H9 (cell line): ENCODE measurements around the gene BTLA. TPM values are rescaled to one million over a fixed set of nuclear protein-coding genes. Genes with fewer than 3 reads are reported as not detected.

Experiments used
- DNase-seq: peaks from one replicate; pipeline ENCODE4 v3.0.0-alpha.2; 2017
- H2AFZ ChIP-seq: one replicate; pipeline ENCODE4 v1.6.1; 2013; ENCODE audit warnings: mild to moderate bottlenecking, low read length, control low read depth, moderate library complexity
- H2AK5ac ChIP-seq: 2 replicates; pipeline ENCODE4 v1.6.1; 2013; ENCODE audit warnings: low read length, control low read depth, mixed read lengths; ENCODE audit not compliant: insufficient read length
- H2BK120ac ChIP-seq: one replicate; pipeline ENCODE4 v1.6.1; 2013; ENCODE audit warnings: low read depth, mild to moderate bottlenecking, low read length, control low read depth, inconsistent platforms; ENCODE audit not compliant: poor library complexity, severe bottlenecking
- H2BK12ac ChIP-seq: 2 replicates; pipeline ENCODE4 v1.6.1; 2013; ENCODE audit warnings: low read length, control low read depth, mixed read lengths, low read depth; ENCODE audit not compliant: insufficient read length
- H2BK15ac ChIP-seq: 2 replicates; pipeline ENCODE4 v1.6.1; 2013; ENCODE audit warnings: low read depth, low read length, control low read depth
- H2BK20ac ChIP-seq: one replicate; pipeline ENCODE4 v1.6.1; 2013; ENCODE audit warnings: low read depth, mild to moderate bottlenecking, low read length, control low read depth, inconsistent platforms; ENCODE audit not compliant: poor library complexity, severe bottlenecking
- H2BK5ac ChIP-seq: 2 replicates; pipeline ENCODE4 v1.6.1; 2013; ENCODE audit warnings: low read length, control low read depth, mixed read lengths; ENCODE audit not compliant: insufficient read length
- H3K14ac ChIP-seq: 2 replicates; pipeline ENCODE4 v1.6.1; 2013; ENCODE audit warnings: low read length, control low read depth; ENCODE audit not compliant: insufficient read depth
- H3K18ac ChIP-seq: 2 replicates; pipeline ENCODE4 v1.6.1; 2013; ENCODE audit warnings: low read depth, mild to moderate bottlenecking, mixed read lengths, low read length, control low read depth; ENCODE audit not compliant: insufficient read length
- H3K23ac ChIP-seq: 2 replicates; pipeline ENCODE4 v1.6.1; 2013; ENCODE audit warnings: low read length, control low read depth, mixed read lengths, low read depth; ENCODE audit not compliant: insufficient read length
- H3K23me2 ChIP-seq: 2 replicates; pipeline ENCODE4 v1.6.1; 2013; ENCODE audit warnings: low read depth, mild to moderate bottlenecking, mixed read lengths, low read length, control low read depth; ENCODE audit not compliant: insufficient read length, poor library complexity, severe bottlenecking
- H3K27ac ChIP-seq: 2 replicates; pipeline ENCODE4 v1.5.1; 2013; ENCODE audit warnings: low read length, control low read depth, mixed read lengths, low read depth; ENCODE audit not compliant: insufficient read length
- H3K27me3 ChIP-seq: 2 replicates; pipeline ENCODE4 v1.6.1; 2013; ENCODE audit warnings: low read length, control low read depth, inconsistent platforms; ENCODE audit not compliant: insufficient read depth
- H3K4ac ChIP-seq: 2 replicates; pipeline ENCODE4 v1.6.1; 2013; ENCODE audit warnings: low read depth, mild to moderate bottlenecking, control low read depth, inconsistent platforms, low read length, moderate library complexity
- H3K4me1 ChIP-seq: 2 replicates; pipeline ENCODE4 v1.6.1; 2013; ENCODE audit warnings: low read length, control low read depth, inconsistent platforms; ENCODE audit not compliant: insufficient read depth
- H3K4me2 ChIP-seq: 2 replicates; pipeline ENCODE4 v1.6.1; 2013; ENCODE audit warnings: low read length, control low read depth, mixed read lengths; ENCODE audit not compliant: insufficient read length, insufficient read depth
- H3K56ac ChIP-seq: 2 replicates; pipeline ENCODE4 v1.6.1; 2013; ENCODE audit warnings: low read depth, mild to moderate bottlenecking, mixed read lengths, low read length, control low read depth; ENCODE audit not compliant: insufficient read length
- H3K79me1 ChIP-seq: 2 replicates; pipeline ENCODE4 v1.6.1; 2013; ENCODE audit warnings: low read depth, mild to moderate bottlenecking, moderate library complexity, low read length, control low read depth, inconsistent platforms; ENCODE audit not compliant: insufficient read depth, poor library complexity, severe bottlenecking
- H3K79me2 ChIP-seq: 2 replicates; pipeline ENCODE4 v1.6.1; 2013; ENCODE audit warnings: low read length, control low read depth, inconsistent platforms; ENCODE audit not compliant: insufficient read depth
- H3K9ac ChIP-seq: 2 replicates; pipeline ENCODE4 v1.6.1; 2013; ENCODE audit warnings: low read length, control low read depth, mixed read lengths; ENCODE audit not compliant: insufficient read length; ENCODE audit errors: extremely low read depth
- H3K9me3 ChIP-seq: one replicate; pipeline ENCODE4 v1.6.1; 2013; ENCODE audit warnings: low read depth, low read length, inconsistent platforms; ENCODE audit not compliant: control insufficient read depth
- H3T11ph ChIP-seq: one replicate; pipeline ENCODE4 v1.6.1; 2013; ENCODE audit warnings: mild to moderate bottlenecking, low read length, control low read depth, inconsistent platforms
- H4K20me1 ChIP-seq: one replicate; pipeline ENCODE4 v1.6.1; 2013; ENCODE audit not compliant: control insufficient read depth, insufficient read length, insufficient read depth
- H4K5ac ChIP-seq: 2 replicates; pipeline ENCODE4 v1.6.1; 2013; ENCODE audit warnings: low read depth, mild to moderate bottlenecking, mixed read lengths, low read length, control low read depth; ENCODE audit not compliant: insufficient read length
- H4K8ac ChIP-seq: replicated peaks from 2 replicates; pipeline ENCODE4 v1.6.1; 2013; ENCODE audit warnings: low read length, control low read depth, mixed read lengths, low read depth; ENCODE audit not compliant: insufficient read length
- H4K91ac ChIP-seq: 2 replicates; pipeline ENCODE4 v1.6.1; 2013; ENCODE audit warnings: low read depth, mild to moderate bottlenecking, moderate library complexity, mixed read lengths, low read length, control low read depth; ENCODE audit not compliant: insufficient read length
- H3K27ac Mint-ChIP-seq, 3 experiments: 2 replicates in 2 of 3; 3 replicates in 1 of 3; pipeline ENCODE4 v1.8.0; 2020 to 2021; ENCODE audit warnings: mixed read lengths in 3 of 3, mild to moderate bottlenecking in 1 of 3, moderate library complexity in 1 of 3
- H3K27me3 Mint-ChIP-seq: 2 replicates; pipeline ENCODE4 v1.8.0; 2021; ENCODE audit warnings: low read depth, mild to moderate bottlenecking, moderate library complexity, mixed read lengths
- H3K36me3 Mint-ChIP-seq, 3 experiments: 2 replicates in 2 of 3; 3 replicates in 1 of 3; pipeline ENCODE4 v1.8.0; 2020 to 2021; ENCODE audit warnings: low read depth in 3 of 3, mixed read lengths in 3 of 3; ENCODE audit not compliant: insufficient read depth in 1 of 3
- H3K4me1 Mint-ChIP-seq, 2 experiments: 2 replicates each; pipeline ENCODE4 v1.8.0; 2020; ENCODE audit warnings: mixed read lengths in 2 of 2
- H3K4me3 Mint-ChIP-seq, 2 experiments: 2 replicates in 1 of 2; 3 replicates in 1 of 2; pipeline ENCODE4 v1.8.0; 2020 to 2021; ENCODE audit warnings: mild to moderate bottlenecking in 2 of 2, mixed read lengths in 2 of 2, moderate library complexity in 1 of 2
- H3K9me3 Mint-ChIP-seq, 2 experiments: 2 replicates in 1 of 2; 3 replicates in 1 of 2; pipeline ENCODE4 v1.8.0; 2020; ENCODE audit warnings: mild to moderate bottlenecking in 2 of 2, mixed read lengths in 2 of 2, moderate library complexity in 1 of 2
- WGBS: extraction: QIAGEN DNeasy Blood & Tissue Kit; methylation state at CpG from one replicate; pipeline ENCODE4 v1.1.7; 2013; ENCODE audit warnings: missing lambda C conversion rate, low lambda C conversion rate, mixed read lengths; ENCODE audit not compliant: insufficient read length; ENCODE audit errors: extremely low coverage; 5-methylcytosine and 5-hydroxymethylcytosine counted together
- total RNA-seq: library from RNA; stranded (reverse); gene quantifications from 2 replicates; pipeline ENCODE4 v1.2.1, GENCODE V29; 2021
- TF ChIP-seq, protein P1 (sequence below): fragments of 200-600 bp; sonication (generic); conservative IDR thresholded peaks from 3 replicates; pipeline ENCODE4 v1.8.0; 2021; ENCODE audit warnings: antibody characterized with exemption, mild to moderate bottlenecking

Gene BTLA
- total RNA-seq, 1 experiment from 2014 or later = not detected

- Histone ChIP-seq H3K9me3 (no peaks in the 10 kb centered on the region), H3K56ac (no peak overlapping the region), H2BK12ac (no peak overlapping the region), H3K27ac (no peak overlapping the region), H2AFZ (no peak overlapping the region), H3T11ph (no peak overlapping the region), H3K18ac (no peak overlapping the region), H3K4me2 (no peak overlapping the region), H2BK20ac (no peak overlapping the region), H2BK5ac (no peak overlapping the region), H4K20me1 (no peaks in the 10 kb centered on the region), H3K79me2 (no peaks in the 10 kb centered on the region), H2AK5ac (no peak overlapping the region), H3K23ac (no peak overlapping the region), H3K14ac (no peak overlapping the region), H3K4me1 (peaks cover 4% of the 10 kb centered on the region; the same call in 1 of the 2 replicates), H2BK15ac (no peak overlapping the region), H4K5ac (no peak overlapping the region), H3K27me3 (no peaks in the 10 kb centered on the region), H3K9ac (no peak overlapping the region), H4K8ac (no peak overlapping the region), H4K91ac (no peak overlapping the region), H3K79me1 (no peaks in the 10 kb centered on the region), H3K23me2 (no peaks in the 10 kb centered on the region), H3K4ac (no peak overlapping the region), H2BK120ac (no peak overlapping the region)
- H3K27ac Mint-ChIP-seq = no peak overlapping the region; a peak in 1 of 7 replicates
- H3K4me3 Mint-ChIP-seq = no peak overlapping the region
- no CpG with 5 or more reads among the region's 1 CpG for WGBS
- no peaks in the 10 kb centered on the region for H3K9me3 Mint-ChIP-seq
- TF ChIP-seq, protein P1, sequence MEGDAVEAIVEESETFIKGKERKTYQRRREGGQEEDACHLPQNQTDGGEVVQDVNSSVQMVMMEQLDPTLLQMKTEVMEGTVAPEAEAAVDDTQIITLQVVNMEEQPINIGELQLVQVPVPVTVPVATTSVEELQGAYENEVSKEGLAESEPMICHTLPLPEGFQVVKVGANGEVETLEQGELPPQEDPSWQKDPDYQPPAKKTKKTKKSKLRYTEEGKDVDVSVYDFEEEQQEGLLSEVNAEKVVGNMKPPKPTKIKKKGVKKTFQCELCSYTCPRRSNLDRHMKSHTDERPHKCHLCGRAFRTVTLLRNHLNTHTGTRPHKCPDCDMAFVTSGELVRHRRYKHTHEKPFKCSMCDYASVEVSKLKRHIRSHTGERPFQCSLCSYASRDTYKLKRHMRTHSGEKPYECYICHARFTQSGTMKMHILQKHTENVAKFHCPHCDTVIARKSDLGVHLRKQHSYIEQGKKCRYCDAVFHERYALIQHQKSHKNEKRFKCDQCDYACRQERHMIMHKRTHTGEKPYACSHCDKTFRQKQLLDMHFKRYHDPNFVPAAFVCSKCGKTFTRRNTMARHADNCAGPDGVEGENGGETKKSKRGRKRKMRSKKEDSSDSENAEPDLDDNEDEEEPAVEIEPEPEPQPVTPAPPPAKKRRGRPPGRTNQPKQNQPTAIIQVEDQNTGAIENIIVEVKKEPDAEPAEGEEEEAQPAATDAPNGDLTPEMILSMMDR = no peak
- no peaks in the 10 kb centered on the region for H3K36me3 Mint-ChIP-seq
- H3K4me1 Mint-ChIP-seq = peaks cover 14 to 24% of the 10 kb centered on the region in 2 experiments
- no peak for DNase-seq
- no peaks in the 10 kb centered on the region for H3K27me3 Mint-ChIP-seq
These were observed 31.7 kb downstream of the BTLA start for GRCh38 chr3:112467539-112467938.
